ENCODE results near the gene PASK.

PASK gene

DNA sequence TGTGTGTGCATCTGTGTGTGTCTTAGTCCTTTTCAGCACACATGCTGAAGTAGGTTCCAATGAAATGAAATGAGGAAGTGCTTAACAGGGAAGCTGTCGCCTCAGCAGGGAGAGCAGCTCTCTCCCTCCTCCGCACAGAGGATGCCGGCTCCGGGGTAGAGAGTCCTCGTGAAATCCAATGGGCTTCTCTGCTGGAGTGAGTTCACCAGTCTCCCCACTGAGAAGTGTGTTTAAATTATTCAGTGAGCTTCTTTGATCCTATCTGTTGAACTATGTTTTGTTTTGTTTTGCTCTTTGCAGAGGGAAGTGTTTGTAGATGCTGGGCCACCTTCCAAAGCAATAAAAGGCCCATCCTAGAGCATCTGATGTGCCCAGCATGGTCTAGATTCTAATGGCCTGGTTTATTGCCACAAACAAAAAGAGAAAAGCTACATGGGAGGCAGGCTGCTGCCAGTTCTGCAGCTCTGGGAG is 7.7 kb upstream of the PASK start:
- no peak overlapping the region for H3K4me3 ChIP-seq (ENCODE audit: low read depth, low read length)
- peak; percentile 63 for DNase-seq (ENCODE audit: low read depth)
- TF ChIP-seq, protein P1, sequence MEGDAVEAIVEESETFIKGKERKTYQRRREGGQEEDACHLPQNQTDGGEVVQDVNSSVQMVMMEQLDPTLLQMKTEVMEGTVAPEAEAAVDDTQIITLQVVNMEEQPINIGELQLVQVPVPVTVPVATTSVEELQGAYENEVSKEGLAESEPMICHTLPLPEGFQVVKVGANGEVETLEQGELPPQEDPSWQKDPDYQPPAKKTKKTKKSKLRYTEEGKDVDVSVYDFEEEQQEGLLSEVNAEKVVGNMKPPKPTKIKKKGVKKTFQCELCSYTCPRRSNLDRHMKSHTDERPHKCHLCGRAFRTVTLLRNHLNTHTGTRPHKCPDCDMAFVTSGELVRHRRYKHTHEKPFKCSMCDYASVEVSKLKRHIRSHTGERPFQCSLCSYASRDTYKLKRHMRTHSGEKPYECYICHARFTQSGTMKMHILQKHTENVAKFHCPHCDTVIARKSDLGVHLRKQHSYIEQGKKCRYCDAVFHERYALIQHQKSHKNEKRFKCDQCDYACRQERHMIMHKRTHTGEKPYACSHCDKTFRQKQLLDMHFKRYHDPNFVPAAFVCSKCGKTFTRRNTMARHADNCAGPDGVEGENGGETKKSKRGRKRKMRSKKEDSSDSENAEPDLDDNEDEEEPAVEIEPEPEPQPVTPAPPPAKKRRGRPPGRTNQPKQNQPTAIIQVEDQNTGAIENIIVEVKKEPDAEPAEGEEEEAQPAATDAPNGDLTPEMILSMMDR (IDR thresholded peaks at IDR 0.05; ENCODE audit: control insufficient read depth, extremely low read depth, insufficient read depth) = no peak

DNA sequence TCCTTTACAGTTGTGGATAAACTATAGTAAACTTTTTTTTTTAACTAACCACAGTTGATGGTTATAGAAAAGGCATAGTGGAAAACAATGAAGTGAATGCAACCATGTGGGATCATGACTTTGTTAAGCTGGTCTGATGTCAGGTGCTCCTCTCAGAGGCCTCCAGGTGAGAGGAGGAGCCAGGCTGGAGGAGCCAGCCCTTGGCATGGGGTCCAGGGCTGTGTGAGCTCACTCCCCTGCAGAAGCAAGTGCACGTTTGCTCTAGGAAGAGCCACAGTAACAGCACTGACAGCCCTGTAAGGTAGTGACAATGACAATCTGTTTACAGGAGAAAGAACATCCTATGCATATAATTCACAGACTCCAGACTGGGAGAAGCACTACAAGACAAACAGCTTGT is 6.7 kb upstream of the PASK start:
- DNase-seq (ENCODE audit: low read depth) = no peak
- TF ChIP-seq, protein P1 (IDR thresholded peaks at IDR 0.05; ENCODE audit: control insufficient read depth, extremely low read depth, insufficient read depth) = no peak
- no peak overlapping the region for H3K4me3 ChIP-seq (ENCODE audit: low read depth, low read length)

DNA sequence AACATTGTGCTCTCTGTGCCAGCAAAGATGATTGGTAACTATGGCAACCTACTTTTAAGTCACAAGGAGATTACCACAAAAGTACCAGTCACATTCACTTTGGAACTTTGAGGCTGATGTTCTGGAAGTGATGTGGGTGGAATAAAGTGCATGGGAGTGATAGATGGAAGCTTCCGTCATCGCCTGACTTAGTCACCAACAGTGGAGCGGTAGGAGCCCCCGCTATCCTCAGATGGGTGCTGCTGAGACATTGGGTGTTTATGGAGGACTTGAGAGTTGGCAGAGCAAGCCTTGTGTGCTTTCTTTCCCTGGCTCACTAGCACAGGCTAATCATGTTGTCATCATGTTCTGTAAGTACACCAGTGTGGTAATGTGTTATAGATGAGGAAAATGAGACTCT is 5.6 kb upstream of the PASK start:
- DNase-seq (ENCODE audit: low read depth) = no peak
- TF ChIP-seq, protein P1 (IDR thresholded peaks at IDR 0.05; ENCODE audit: control insufficient read depth, extremely low read depth, insufficient read depth) = no peak
- no peak overlapping the region for H3K4me3 ChIP-seq (ENCODE audit: low read depth, low read length)

DNA sequence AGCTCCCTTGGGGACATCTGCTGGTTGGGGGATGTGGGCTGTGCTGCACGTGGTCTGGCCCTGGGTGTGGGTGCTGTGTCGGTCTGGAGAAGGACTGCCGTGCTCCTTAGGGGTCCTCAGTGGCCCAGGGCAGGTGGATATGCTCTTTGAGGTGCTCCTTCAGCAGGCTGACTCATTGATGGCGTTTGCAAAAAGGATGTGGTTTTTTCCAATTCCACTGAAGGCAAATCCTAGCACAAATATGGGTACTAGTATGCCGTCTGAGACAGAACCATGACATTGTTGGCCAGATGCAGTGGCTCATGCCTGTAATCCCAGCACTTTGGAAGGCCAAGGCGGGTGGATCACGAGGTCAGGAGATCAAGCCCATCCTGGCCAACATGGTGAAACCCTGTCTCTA is 4.3 kb upstream of the PASK start:
- TF ChIP-seq, protein P1 (IDR thresholded peaks at IDR 0.05; ENCODE audit: control insufficient read depth, extremely low read depth, insufficient read depth) = no peak
- DNase-seq (ENCODE audit: low read depth) = no peak
- no peak overlapping the region for H3K4me3 ChIP-seq (ENCODE audit: low read depth, low read length)

DNA sequence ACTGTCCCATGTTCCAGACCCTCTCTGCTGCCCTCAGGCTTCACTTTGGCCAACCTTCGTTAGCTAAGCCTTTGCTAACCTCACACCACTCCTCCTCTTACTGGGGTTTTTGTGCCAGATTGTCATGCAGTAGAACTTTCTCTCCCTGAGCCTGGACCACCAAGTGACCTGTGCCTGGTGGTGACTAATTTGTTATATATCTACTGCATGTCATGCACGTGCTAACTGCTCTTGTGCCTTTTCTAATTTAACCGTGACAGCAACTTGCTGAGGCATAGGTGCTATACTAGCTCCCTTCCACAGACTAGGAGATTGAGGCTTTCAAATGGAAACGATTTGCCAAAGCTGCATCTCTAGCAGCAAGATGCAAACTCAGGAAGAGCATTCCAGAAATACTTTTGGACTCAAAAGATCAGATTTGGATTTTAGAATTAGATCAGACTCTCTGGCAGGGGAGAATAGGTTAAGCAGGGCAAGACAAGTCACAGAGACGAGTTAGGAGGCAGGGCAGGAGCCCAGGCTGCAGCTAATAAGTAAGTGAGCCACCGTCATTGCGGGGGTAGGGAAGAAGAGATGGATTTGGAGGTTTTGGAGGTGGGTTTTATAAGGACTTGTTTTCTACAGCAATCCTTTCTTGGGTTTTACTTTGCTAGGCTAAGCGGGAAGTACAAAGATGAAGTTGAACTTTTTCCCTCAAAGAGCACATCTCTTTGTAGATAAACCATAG is 2.8 kb upstream of the PASK start:
- H3K4me3 ChIP-seq (ENCODE audit: low read depth, low read length) = no peak overlapping the region
- no peak for DNase-seq (ENCODE audit: low read depth)
- TF ChIP-seq, protein P1 (IDR thresholded peaks at IDR 0.05; ENCODE audit: control insufficient read depth, extremely low read depth, insufficient read depth) = no peak

DNA sequence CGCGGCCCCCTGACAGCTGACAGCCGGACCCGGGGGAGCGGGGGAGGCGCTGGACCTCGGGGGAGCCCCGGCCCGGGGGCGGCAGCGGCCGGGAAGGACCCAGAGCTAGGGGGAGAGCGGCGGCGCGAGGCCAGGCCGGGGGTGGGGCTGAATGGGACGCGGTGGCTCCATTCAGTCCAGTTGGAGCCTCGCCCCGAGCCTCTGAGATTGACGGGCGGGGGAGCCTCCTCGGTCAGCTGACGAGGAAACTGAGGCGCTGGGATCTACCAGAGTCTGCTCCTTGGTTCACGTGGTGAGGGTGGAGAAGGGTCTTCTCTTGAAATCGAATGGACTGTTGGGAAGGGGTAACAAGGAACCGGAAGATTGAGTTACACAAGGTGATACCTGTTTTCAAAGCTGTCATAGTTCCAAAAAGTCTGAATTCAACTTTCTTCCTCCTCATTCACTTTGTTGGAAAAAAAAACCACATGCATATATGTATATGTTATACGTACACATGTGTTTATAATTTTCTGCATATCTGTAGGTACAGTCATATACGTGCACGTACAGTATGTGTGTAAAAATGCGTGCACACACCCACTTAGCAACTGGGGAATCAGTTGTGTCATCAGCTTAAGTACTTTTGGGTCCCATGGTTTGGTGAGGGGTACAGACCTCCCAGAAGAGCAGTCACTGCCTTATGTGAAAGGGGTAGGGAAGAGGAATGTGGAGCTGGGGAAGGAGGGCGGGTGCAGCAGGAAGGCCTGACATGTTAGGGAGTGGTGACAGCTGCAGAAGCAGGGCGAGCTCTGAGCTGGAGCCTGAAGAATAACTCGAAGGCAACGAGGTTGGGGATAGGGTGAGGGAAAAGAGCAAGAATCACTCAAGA is 1.6 kb upstream of the PASK start:
- DNase-seq (ENCODE audit: low read depth) = no peak
- peak overlapping the region; percentile 79 for H3K4me3 ChIP-seq (ENCODE audit: low read depth, low read length)
- TF ChIP-seq, protein P1 (IDR thresholded peaks at IDR 0.05; ENCODE audit: control insufficient read depth, extremely low read depth, insufficient read depth) = no peak
